ENCODE measurements around the gene FOXS1. TPM values are rescaled to one million over a fixed set of nuclear protein-coding genes. Genes with fewer than 3 reads are reported as not detected.
A peak's percentile ranks its signal among the peaks of the same experiment; 100 is the strongest.

Gene FOXS1
- total RNA-seq, 1 experiment from 2014 or later, result not detected

DNA sequence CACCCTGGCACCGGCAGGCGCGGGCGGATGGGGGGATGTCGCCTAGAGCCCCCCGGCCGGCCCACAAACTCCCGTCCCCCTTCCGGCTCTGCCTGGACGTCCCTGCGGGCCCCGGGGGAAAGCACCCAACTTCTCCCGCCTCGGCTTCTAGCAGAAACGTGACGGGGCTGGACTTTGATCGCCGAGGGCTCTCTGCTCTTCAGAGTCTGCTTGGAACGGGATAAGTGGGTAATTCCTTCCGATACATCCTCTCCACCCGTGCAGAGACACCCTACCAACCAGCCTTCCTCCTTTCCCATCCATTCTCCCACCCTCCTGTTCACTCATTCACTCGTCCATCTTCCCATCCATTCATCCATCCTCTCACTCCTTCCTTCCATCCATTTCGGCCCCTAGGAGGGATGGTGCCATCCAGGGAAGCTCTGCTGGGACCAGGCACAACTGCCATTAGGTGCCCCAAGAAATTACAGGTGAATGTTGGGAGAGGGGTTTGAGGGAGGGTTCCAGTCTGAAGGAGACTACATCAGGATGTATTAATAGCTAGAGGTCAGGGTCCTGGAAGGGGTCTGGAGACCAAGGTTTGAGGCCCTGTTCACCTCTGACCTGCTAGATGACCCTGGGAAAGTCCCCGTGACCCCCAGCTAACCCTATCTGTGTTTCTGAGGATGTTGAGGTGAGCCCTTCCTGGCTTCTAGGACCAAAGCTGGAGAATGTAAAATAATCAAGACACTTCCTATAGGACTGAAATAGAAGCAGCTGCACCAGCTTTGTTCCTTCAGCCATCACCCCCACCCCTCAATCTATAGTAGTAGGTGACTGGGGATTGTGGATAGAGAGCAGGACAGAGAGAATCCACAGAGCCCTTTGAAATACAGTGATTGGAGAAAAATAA, 25.6 kb upstream of the FOXS1 start:
- Histone ChIP-seq H3K27me3 (replicated peaks; ENCODE audit: insufficient read depth, low read depth, low read length, poor library complexity) (peaks cover 54% of the 10 kb centered on the region), H3K9me3 (ENCODE audit: low read depth, low read length, poor library complexity, severe bottlenecking) (no peaks in the 10 kb centered on the region), H3K4me3 (ENCODE audit: low read depth, low read length, poor library complexity, severe bottlenecking) (peak overlapping the region; percentile 49), H3K27ac (ENCODE audit: low read depth, low read length, poor library complexity, severe bottlenecking) (no peak overlapping the region), H3K36me3 (ENCODE audit: insufficient read depth, low read length, poor library complexity, severe bottlenecking) (no peaks in the 10 kb centered on the region), H3K4me1 (ENCODE audit: insufficient read depth, low read length, poor library complexity, severe bottlenecking) (no peaks in the 10 kb centered on the region)
- no peak for DNase-seq (ENCODE audit: low spot score)
- CTCF ChIA-PET, result no interaction called here
- TF ChIP-seq EZH2 (IDR thresholded peaks at IDR 0.05; ENCODE audit: borderline replicate concordance, low read depth, low read length, poor library complexity, severe bottlenecking), result no peak
- TF ChIP-seq, protein P1, sequence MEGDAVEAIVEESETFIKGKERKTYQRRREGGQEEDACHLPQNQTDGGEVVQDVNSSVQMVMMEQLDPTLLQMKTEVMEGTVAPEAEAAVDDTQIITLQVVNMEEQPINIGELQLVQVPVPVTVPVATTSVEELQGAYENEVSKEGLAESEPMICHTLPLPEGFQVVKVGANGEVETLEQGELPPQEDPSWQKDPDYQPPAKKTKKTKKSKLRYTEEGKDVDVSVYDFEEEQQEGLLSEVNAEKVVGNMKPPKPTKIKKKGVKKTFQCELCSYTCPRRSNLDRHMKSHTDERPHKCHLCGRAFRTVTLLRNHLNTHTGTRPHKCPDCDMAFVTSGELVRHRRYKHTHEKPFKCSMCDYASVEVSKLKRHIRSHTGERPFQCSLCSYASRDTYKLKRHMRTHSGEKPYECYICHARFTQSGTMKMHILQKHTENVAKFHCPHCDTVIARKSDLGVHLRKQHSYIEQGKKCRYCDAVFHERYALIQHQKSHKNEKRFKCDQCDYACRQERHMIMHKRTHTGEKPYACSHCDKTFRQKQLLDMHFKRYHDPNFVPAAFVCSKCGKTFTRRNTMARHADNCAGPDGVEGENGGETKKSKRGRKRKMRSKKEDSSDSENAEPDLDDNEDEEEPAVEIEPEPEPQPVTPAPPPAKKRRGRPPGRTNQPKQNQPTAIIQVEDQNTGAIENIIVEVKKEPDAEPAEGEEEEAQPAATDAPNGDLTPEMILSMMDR (conservative IDR thresholded peaks at IDR 0.05; ENCODE audit: low read depth, low read length), result no peak
- BruUV-seq (replicated peaks), result no TSS peak
- POLR2A ChIA-PET (ENCODE audit: low non-redundant PET), result interaction anchor here (0.6 kb wide), 1 partner anchor 327 kb away, joined by 3 read pairs; no protein-coding TSS in a partner anchor
- intact Hi-C loops (cut with micrococcal nuclease; ENCODE audit: unreplicated experiment), result no loop called here

DNA sequence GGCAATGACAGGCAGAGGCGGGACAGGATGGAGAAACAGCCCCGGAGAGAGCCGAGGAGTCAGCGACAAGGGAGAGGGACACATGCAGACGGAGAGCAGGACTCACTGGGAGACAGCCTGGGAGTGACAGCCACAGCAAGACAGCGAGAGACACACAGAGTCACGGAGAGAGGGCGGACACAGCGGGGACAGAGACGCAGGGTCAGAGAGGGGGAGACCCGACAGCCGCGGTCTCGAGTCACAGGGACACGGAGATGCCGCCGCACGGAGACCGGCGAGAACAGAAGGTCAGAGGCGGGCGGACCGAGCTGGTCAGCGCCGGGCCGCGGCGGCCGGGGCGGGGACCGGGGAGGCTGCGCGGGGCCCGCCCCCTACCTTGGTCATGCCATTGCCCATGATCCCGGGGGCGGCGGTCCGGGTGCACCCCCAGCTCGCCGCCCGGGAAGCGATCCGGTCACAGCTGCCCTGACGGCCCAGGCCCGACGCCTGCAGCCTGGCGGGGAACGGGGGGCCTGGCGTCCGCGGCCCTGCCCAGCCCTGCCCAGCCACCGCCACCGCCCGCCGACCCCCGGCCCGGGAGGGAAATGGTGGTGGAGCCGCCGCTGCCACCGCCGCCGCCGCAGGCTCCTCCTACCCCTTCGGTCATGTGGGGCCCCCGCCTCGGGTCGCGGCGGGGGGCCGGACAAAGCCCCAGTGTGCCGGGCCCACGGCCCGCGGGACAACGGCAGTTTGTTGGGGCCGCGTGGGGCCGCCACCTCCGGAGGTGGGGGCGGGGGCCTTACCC, 24.7 kb upstream of the FOXS1 start, which contains the start of the genes DUSP15 and TTLL9:
Gene DUSP15 (minus strand): TSS at position 586 of the 784 bp plus-strand sequence. CDS start 190 bp downstream, at position 396.
Gene TTLL9 (plus strand): TSS at position 693 of the 784 bp plus-strand sequence. CDS start 493 bp downstream, outside the sequence.
- TF ChIP-seq, protein P1 (conservative IDR thresholded peaks at IDR 0.05; ENCODE audit: low read depth, low read length), result no peak
- no peak for TF ChIP-seq EZH2 (IDR thresholded peaks at IDR 0.05; ENCODE audit: borderline replicate concordance, low read depth, low read length, poor library complexity, severe bottlenecking)
- H3K27ac ChIP-seq (ENCODE audit: low read depth, low read length, poor library complexity, severe bottlenecking), result no peak within 1 kb of the TSS
- H3K9me3 ChIP-seq (ENCODE audit: low read depth, low read length, poor library complexity, severe bottlenecking), result no peaks in the 10 kb centered on the region
- CTCF ChIA-PET, result no interaction called here
- intact Hi-C loops (cut with micrococcal nuclease; ENCODE audit: unreplicated experiment), result no loop called here
- DNase-seq (ENCODE audit: low spot score), result no peak
- H3K4me3 ChIP-seq (ENCODE audit: low read depth, low read length, poor library complexity, severe bottlenecking), result peak within 1 kb of the TSS; percentile 49
- H3K36me3 ChIP-seq (ENCODE audit: insufficient read depth, low read length, poor library complexity, severe bottlenecking), result no peaks in the 10 kb centered on the region
- BruUV-seq (replicated peaks), result no TSS peak
- H3K4me1 ChIP-seq (ENCODE audit: insufficient read depth, low read length, poor library complexity, severe bottlenecking), result no peaks in the 10 kb centered on the region
- POLR2A ChIA-PET (ENCODE audit: low non-redundant PET), result no interaction called here
- peaks cover 54% of the 10 kb centered on the region for H3K27me3 ChIP-seq (replicated peaks; ENCODE audit: insufficient read depth, low read depth, low read length, poor library complexity)

DNA sequence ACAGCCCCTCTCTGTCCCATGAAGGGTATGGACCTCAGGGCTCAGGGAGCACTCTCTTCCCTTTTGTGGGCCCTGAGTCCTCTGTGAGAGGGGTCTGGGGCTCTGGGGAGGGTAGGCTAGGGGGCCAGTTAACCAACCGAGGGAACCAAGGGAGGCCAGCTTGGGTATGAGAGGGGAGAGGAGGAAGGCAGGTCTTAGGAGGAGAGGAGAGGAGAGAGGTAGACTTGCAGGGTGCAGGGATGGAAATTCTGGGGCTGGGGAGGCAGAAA, 24.2 kb upstream of the FOXS1 start:
- intact Hi-C loops (cut with micrococcal nuclease; ENCODE audit: unreplicated experiment), result no loop called here
- no peak for TF ChIP-seq EZH2 (IDR thresholded peaks at IDR 0.05; ENCODE audit: borderline replicate concordance, low read depth, low read length, poor library complexity, severe bottlenecking)
- TF ChIP-seq, protein P1 (conservative IDR thresholded peaks at IDR 0.05; ENCODE audit: low read depth, low read length), result no peak
- no TSS peak for BruUV-seq (replicated peaks)
- H3K36me3 ChIP-seq (ENCODE audit: insufficient read depth, low read length, poor library complexity, severe bottlenecking), result no peaks in the 10 kb centered on the region
- H3K4me3 ChIP-seq (ENCODE audit: low read depth, low read length, poor library complexity, severe bottlenecking), result peak overlapping the region; percentile 49
- H3K27me3 ChIP-seq (replicated peaks; ENCODE audit: insufficient read depth, low read depth, low read length, poor library complexity), result peaks cover 54% of the 10 kb centered on the region
- H3K4me1 ChIP-seq (ENCODE audit: insufficient read depth, low read length, poor library complexity, severe bottlenecking), result no peaks in the 10 kb centered on the region
- DNase-seq (ENCODE audit: low spot score), result no peak
- ChIA-PET POLR2A (ENCODE audit: low non-redundant PET) (no interaction called here), CTCF (no interaction called here)
- no peaks in the 10 kb centered on the region for H3K9me3 ChIP-seq (ENCODE audit: low read depth, low read length, poor library complexity, severe bottlenecking)
- no peak overlapping the region for H3K27ac ChIP-seq (ENCODE audit: low read depth, low read length, poor library complexity, severe bottlenecking)
